ENCODE results near the gene TERC. TPM values are rescaled to one million over a fixed set of nuclear protein-coding genes. Genes with fewer than 3 reads are reported as not detected.
A peak's percentile ranks its signal among the peaks of the same experiment; 100 is the strongest.

The TERC gene
- total and polyA plus RNA-seq, 9 donors = 2.4 to 467 (median 5.2) TPM; not detected in 2

DNA sequence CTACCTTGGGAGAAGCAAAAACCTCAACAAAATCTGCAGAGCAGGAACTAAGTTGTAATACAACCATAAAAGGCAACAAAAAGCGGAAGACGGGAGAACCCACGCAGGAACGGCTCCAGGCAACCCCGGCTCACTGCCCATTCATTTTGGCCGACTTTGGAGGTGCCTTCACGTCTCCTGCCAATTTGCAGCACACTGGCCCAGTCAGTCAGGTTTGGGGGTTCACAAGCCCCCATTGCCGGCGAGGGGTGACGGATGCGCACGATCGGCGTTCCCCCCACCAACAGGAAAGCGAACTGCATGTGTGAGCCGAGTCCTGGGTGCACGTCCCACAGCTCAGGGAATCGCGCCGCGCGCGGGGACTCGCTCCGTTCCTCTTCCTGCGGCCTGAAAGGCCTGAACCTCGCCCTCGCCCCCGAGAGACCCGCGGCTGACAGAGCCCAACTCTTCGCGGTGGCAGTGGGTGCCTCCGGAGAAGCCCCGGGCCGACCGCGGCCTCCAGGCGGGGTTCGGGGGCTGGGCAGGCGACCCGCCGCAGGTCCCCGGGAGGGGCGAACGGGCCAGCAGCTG is 463 bp downstream of the TERC start:
- peak; percentile 60 to 85 (median 79) for DNase-seq
- 0 to 1% (median 0%) methylated on average over 46 of the region's 46 CpGs for WGBS, 3 donors
- Histone ChIP-seq H3K36me3 (no peaks in the 10 kb centered on the region), H3K4me3 (peak overlapping the region; percentile 69), H3K27ac (peak overlapping the region; percentile 90 to 96), H3K4me1 (ENCODE audit: insufficient read depth) (no peaks in the 10 kb centered on the region), H3K9me3 (no peaks in the 10 kb centered on the region), H3K27me3 (no peaks in the 10 kb centered on the region)
- intact Hi-C loops (cut with DNase I) = loop anchor here in 1 of 4 donors (10.0 kb wide), 1 partner anchor 200 kb away; the partner anchor contains the start of gene SEC62
- peak; percentile 4 for TF ChIP-seq POLR2A (IDR thresholded peaks at IDR 0.05)
- TF ChIP-seq, protein P1, sequence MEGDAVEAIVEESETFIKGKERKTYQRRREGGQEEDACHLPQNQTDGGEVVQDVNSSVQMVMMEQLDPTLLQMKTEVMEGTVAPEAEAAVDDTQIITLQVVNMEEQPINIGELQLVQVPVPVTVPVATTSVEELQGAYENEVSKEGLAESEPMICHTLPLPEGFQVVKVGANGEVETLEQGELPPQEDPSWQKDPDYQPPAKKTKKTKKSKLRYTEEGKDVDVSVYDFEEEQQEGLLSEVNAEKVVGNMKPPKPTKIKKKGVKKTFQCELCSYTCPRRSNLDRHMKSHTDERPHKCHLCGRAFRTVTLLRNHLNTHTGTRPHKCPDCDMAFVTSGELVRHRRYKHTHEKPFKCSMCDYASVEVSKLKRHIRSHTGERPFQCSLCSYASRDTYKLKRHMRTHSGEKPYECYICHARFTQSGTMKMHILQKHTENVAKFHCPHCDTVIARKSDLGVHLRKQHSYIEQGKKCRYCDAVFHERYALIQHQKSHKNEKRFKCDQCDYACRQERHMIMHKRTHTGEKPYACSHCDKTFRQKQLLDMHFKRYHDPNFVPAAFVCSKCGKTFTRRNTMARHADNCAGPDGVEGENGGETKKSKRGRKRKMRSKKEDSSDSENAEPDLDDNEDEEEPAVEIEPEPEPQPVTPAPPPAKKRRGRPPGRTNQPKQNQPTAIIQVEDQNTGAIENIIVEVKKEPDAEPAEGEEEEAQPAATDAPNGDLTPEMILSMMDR (IDR thresholded peaks at IDR 0.05) = no peak

- no peaks in the 10 kb centered on the region for H3K36me3 ChIP-seq
- no peak overlapping the region for H3K4me3 ChIP-seq
- no peaks in the 10 kb centered on the region for H3K27me3 ChIP-seq
- WGBS, 3 donors = 58 to 66% (median 61%) methylated on average over 4 of the region's 4 CpGs
- no peaks in the 10 kb centered on the region for H3K4me1 ChIP-seq (ENCODE audit: insufficient read depth)
- no peak for TF ChIP-seq EP300 (IDR thresholded peaks at IDR 0.05)
- TF ChIP-seq, protein P1 (IDR thresholded peaks at IDR 0.05) = no peak
- no peak for TF ChIP-seq POLR2A (IDR thresholded peaks at IDR 0.05)
- no peak for DNase-seq
- intact Hi-C loops (cut with DNase I) = loop anchor here in 1 of 4 donors (10.0 kb wide), 1 partner anchor 204 kb away; the partner anchor contains the start of gene SEC62
- H3K9me3 ChIP-seq = no peaks in the 10 kb centered on the region
- H3K27ac ChIP-seq = no peak overlapping the region
Measured at GRCh38 chr3:169760479-169760878, 4.4 kb downstream of the TERC start.

- 80 to 88% (median 88%) methylated on average over 2 of the region's 2 CpGs for WGBS, 3 donors
Measured at GRCh38 chr3:169759256-169759655, 5.6 kb downstream of the TERC start.

DNA sequence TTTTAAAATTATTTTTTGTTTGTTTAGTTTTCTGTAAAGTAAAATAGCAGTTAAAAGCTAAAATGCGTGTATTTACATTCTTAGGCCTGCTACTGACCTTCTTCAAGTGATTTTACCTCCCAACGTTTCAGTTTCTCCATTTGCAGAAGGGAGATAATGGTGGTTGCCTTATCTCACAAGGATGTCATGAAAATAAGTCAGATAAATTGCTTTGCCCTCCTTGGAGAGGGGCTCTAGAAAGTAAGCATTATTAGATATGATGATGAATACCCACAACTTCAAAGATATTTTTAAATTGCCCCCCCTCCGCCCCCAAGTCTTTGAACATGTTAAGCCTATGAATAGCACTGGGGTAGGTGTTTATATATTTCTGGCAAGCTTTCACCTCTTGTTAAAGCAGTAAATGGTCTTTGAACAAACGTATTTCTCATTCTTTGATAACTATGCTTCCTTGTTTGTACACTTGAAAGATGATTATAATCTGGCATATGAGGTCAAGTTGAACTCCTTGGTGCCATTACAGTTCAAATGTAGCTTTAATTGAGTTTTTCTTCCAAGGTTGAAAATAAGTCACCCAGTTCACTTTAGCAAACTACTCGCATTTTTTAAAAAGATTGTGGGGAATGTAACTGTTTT is 6.4 kb downstream of the TERC start:
- no peak for DNase-seq
- H3K9me3 ChIP-seq = no peaks in the 10 kb centered on the region
- TF ChIP-seq EP300 (IDR thresholded peaks at IDR 0.05) = no peak
- no peak for TF ChIP-seq POLR2A (IDR thresholded peaks at IDR 0.05)
- TF ChIP-seq, protein P1 (IDR thresholded peaks at IDR 0.05) = no peak
- H3K27me3 ChIP-seq = no peaks in the 10 kb centered on the region
- intact Hi-C loops (cut with DNase I) = no loop called here
- WGBS, 3 donors = 35 to 50% (median 37%) methylated on average over 5 of the region's 5 CpGs
- no peaks in the 10 kb centered on the region for H3K4me1 ChIP-seq (ENCODE audit: insufficient read depth)
- H3K36me3 ChIP-seq = no peaks in the 10 kb centered on the region
- H3K4me3 ChIP-seq = no peak overlapping the region
- H3K27ac ChIP-seq = no peak overlapping the region

More at GRCh38 chr3:169759256-169759655, 5.6 kb downstream of the TERC start:
- Histone ChIP-seq H3K36me3 (no peaks in the 10 kb centered on the region), H3K27ac (no peak overlapping the region), H3K4me1 (ENCODE audit: insufficient read depth) (no peaks in the 10 kb centered on the region), H3K9me3 (no peaks in the 10 kb centered on the region), H3K27me3 (no peaks in the 10 kb centered on the region), H3K4me3 (no peak overlapping the region)
- intact Hi-C loops (cut with DNase I) = no loop called here
- TF ChIP-seq EP300 (IDR thresholded peaks at IDR 0.05) (no peak), POLR2A (IDR thresholded peaks at IDR 0.05) (no peak)
- TF ChIP-seq, protein P1 (IDR thresholded peaks at IDR 0.05) = no peak
- DNase-seq = no peak

Data from ovary (tissue), 9 donors.